Adipose tissue (tissue), 3 donors: ENCODE data around the gene SLC39A11. TPM values are rescaled to one million over a fixed set of nuclear protein-coding genes. Genes with fewer than 3 reads are reported as not detected.

Source experiments
- H3K27ac ChIP-seq: one replicate; pipeline ENCODE4 v1.5.1; 2013; ENCODE audit warnings: low read depth, low read length
- WGBS, 3 donors: extraction: QIAGEN DNeasy Blood & Tissue Kit; methylation state at CpG; one replicate each; pipeline ENCODE4 v1.1.7; 2013; 5-methylcytosine and 5-hydroxymethylcytosine counted together
- polyA plus RNA-seq, 3 donors: library from polyadenylated mRNA; stranded (reverse); fragments of 200-250 nt; gene quantifications; one replicate each; pipeline ENCODE4 v1.2.3, GENCODE V29; 2013
- donor health status: healthy with polysubstance abuse.
- donor health status: Bipolar disorder and iron deficiency.
- donor health status: healthy.

Gene SLC39A11
- polyA plus RNA-seq, 3 donors, result 6.1 to 19.4 (median 7.6) TPM

- WGBS, 3 donors, result 89 to 98% (median 93%) methylated on average over 2 of the region's 2 CpGs
- no peak overlapping the region for H3K27ac ChIP-seq
These were observed 212.6 kb downstream of the SLC39A11 start for GRCh38 chr17:72879877-72880276.

DNA sequence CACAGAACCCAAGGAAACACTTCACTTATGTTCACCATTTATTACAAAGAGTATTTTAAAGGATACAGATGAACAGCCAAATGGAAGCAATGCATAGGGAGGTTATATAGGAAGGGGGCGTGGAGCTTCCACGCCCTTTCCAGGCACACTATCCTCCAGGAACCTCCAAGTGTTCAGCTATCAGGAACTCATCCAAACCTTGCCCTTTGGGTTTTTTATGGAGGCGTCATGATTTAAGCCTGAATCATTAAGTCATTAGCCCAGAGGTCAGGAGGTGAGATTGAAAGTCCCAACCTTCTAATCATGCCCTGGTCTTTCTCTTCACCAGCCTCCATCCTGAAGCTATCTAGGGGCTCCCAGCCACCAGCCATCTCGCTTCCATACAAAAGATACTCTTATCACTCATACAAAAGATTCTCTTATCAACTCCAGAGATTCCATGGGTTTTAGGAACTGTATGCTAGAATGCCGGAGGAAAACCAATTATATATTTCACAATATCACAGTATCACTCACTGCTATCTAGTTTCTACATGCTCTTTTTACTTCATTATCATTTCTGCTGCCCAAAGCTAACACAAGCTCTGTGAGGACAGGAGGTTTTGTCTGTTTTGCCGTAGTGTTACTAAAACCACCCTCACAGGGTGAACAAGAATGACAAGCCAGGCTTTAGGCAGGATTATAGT is 213.4 kb downstream of the SLC39A11 start:
- no peak overlapping the region for H3K27ac ChIP-seq
- WGBS, 3 donors, result 92 to 97% (median 93%) methylated on average over 6 of the region's 6 CpGs

DNA sequence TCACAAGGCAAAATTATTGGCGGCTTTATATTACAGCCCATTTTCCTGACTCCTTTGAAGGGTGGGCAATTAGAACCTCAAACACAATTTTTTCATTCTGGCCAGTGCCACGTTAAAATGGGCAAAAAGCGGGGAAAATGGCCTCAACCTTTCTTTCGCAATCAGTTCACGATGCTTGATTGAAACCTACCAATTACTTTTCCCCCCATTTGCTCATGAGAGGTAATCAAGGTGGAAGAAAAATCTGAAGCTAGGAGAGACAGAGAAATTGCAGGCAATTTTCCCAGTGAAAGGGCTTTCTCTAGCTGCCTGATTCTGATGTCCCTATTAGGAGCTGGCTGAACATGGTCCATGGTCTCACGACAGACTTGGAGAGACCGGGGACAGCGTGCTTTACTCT is 215.1 kb downstream of the SLC39A11 start:
- WGBS, 3 donors, result 95 to 96% (median 96%) methylated on average over 8 of the region's 8 CpGs
- no peak overlapping the region for H3K27ac ChIP-seq

- no peak overlapping the region for H3K27ac ChIP-seq
- 91 to 97% (median 96%) methylated on average over 1 of the region's 1 CpG for WGBS, 3 donors
These were observed 216.1 kb downstream of the SLC39A11 start for GRCh38 chr17:72876413-72876812.

DNA sequence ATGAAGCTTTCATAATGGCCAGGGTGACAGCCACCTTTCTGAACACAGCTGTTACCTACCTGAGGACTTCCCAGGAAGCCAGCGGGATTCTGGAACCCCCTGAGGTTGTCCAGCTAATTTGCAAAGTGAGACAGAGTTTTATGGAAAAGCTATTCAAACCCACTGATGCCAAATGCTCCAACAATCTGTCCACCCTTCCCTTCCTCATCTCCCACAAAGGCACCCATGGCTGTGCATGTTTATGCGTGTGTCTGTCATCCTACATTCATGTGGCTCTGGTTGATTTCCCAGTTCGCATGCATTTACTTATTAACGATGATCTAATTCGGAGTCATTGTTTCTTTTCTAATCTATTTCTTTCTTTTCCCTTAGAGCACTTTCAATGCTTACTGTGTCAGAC is 217.1 kb downstream of the SLC39A11 start:
- WGBS, 3 donors, result 73 to 78% (median 75%) methylated on average over 5 of the region's 5 CpGs
- H3K27ac ChIP-seq, result no peak overlapping the region

DNA sequence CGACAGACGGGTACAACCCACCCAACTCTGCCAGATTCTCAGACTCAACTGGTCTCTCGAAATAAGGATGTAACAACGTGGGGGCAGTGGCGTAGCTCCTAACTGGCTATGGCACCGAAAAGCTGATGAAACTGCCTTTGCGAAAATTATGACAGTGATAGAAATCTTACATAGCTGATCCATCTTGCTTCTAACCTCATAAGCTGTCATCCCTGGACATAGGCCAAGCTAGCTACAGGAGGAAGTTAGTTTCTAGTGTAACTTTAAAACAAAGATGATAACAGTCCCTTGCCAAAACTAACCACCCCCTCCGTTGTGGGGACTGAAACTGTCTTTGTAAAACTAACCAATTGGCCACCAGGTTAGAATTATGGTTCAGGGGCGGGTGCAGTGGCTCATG is 220.1 kb downstream of the SLC39A11 start:
- H3K27ac ChIP-seq, result no peak overlapping the region
- 77 to 94% (median 80%) methylated on average over 9 of the region's 9 CpGs for WGBS, 3 donors

GRCh38 chr17:72870367-72870985 is 222.0 kb downstream of the SLC39A11 start:
- 95 to 97% (median 95%) methylated on average over 6 of the region's 6 CpGs for WGBS, 3 donors
- no peak overlapping the region for H3K27ac ChIP-seq

DNA sequence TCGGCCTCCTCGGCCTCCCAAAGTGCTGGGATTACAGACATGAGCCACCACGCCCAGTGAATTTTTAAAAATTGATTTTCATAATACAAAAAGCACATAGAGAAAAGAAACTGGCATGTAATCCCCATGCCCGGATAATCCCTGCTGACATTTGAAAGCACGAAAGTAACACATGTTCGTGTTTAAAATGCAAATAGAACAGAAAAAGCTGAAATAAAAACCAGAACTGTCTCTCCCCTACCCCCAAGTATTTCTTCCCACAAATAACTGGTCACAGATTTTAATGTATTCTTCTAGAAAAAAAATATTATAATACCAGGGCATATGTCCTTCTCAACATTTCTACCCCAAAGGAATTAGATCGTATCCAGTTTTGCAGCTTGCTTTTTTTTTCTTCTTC is 222.9 kb downstream of the SLC39A11 start:
- WGBS, 3 donors, result 92 to 95% (median 93%) methylated on average over 7 of the region's 7 CpGs
- H3K27ac ChIP-seq, result no peak overlapping the region

DNA sequence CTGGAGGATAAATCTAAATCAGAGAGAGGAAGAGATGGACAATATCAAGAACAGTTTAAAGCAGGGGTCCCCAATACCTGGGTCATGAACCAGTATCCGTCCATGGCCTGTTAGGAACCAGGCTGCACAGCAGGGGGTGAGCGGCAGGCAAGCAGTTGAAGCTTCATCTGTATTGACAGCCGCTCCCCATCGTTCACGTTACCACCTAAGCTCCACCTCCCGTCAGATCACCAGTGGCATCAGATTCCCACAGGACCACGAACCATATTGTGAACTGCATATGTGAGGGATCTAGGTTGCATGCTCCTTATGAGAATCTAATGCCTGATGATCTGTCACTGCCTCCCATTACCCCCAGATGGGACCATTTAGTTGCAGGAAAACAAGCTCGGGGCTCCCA is 226.5 kb downstream of the SLC39A11 start:
- WGBS, 3 donors, result 95 to 97% (median 96%) methylated on average over 8 of the region's 8 CpGs

GRCh38 chr17:72863526-72864211 is 228.8 kb downstream of the SLC39A11 start:
- H3K27ac ChIP-seq, result no peak overlapping the region
- 92 to 94% (median 93%) methylated on average over 11 of the region's 11 CpGs for WGBS, 3 donors

More for the DNA sequence above, 226.5 kb downstream of the SLC39A11 start:
- H3K27ac ChIP-seq, result no peak overlapping the region

- WGBS, 3 donors, result 71 to 78% (median 76%) methylated on average over 7 of the region's 7 CpGs
- H3K27ac ChIP-seq, result no peak overlapping the region
These were observed 230.1 kb downstream of the SLC39A11 start for GRCh38 chr17:72862276-72862999.

GRCh38 chr17:72861811-72862210 is 230.7 kb downstream of the SLC39A11 start:
- H3K27ac ChIP-seq, result no peak overlapping the region

DNA sequence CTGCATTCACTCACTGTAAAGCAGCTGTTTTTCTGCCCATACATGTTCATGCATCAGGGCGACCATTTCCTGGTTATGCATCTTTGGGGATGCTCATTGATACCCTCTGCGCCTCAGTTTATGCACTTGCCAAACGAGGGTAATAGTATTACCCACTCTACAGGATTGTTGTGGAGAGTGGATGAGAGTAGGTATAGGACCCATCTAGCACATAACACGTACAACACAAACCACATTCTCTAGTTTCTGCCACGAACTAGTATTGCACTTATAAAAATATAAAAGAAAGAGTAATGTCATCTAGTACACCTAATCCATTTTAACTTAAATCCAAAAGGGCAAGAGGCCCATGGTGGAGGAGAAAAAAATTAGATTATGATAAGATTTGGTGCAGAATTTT is 231.7 kb downstream of the SLC39A11 start:
- H3K27ac ChIP-seq, result no peak overlapping the region
- 79 to 92% (median 91%) methylated on average over 5 of the region's 5 CpGs for WGBS, 3 donors

- H3K27ac ChIP-seq, result no peak overlapping the region
These were observed 233.5 kb downstream of the SLC39A11 start for GRCh38 chr17:72858826-72859495.

- H3K27ac ChIP-seq, result no peak overlapping the region
- 74 to 80% (median 80%) methylated on average over 17 of the region's 17 CpGs for WGBS, 3 donors
These were observed 238.8 kb downstream of the SLC39A11 start for GRCh38 chr17:72853440-72854415.

GRCh38 chr17:72852277-72852938 is 240.1 kb downstream of the SLC39A11 start:
- 82 to 93% (median 87%) methylated on average over 5 of the region's 5 CpGs for WGBS, 3 donors
- H3K27ac ChIP-seq, result no peak overlapping the region
